Mesothelial cell of epicardium (in vitro differentiated cells): Measurements from ENCODE around the gene CRACDL. TPM values are rescaled to one million over a fixed set of nuclear protein-coding genes. Genes with fewer than 3 reads are reported as not detected.

Experiments
- DNase-seq, 2 experiments: peaks; one replicate each; pipeline ENCODE4 v3.0.0; 2021; ENCODE audit warnings: low spot score in 2 of 2; ENCODE audit not compliant: unreplicated experiment in 2 of 2
- H3K27ac Mint-ChIP-seq: 2 replicates; pipeline ENCODE4 v1.8.0; 2021; ENCODE audit warnings: mixed read lengths
- H3K27me3 Mint-ChIP-seq: 2 replicates; pipeline ENCODE4 v1.8.0; 2021; ENCODE audit warnings: low read depth, mixed read lengths
- H3K36me3 Mint-ChIP-seq: 2 replicates; pipeline ENCODE4 v1.8.0; 2021; ENCODE audit warnings: mixed read lengths
- H3K4me1 Mint-ChIP-seq: 2 replicates; pipeline ENCODE4 v1.8.0; 2021; ENCODE audit warnings: mixed read lengths
- H3K4me3 Mint-ChIP-seq: 2 replicates; pipeline ENCODE4 v1.8.0; 2021; ENCODE audit warnings: mild to moderate bottlenecking, moderate library complexity, mixed read lengths
- H3K9me3 Mint-ChIP-seq: 2 replicates; pipeline ENCODE4 v1.8.0; 2021; ENCODE audit warnings: mixed read lengths
- total RNA-seq: library from RNA; stranded (reverse); gene quantifications from 3 replicates; pipeline ENCODE4 v1.2.1, GENCODE V29; 2021
- TF ChIP-seq, protein P1 (sequence below): fragments of 200-600 bp; sonication (generic); IDR thresholded peaks from one replicate; pipeline ENCODE4 v1.5.0; 2021; ENCODE audit warnings: antibody characterized with exemption; ENCODE audit not compliant: unreplicated experiment

Gene CRACDL
- total RNA-seq: 1.1 to 1.7 TPM (median 1.7 TPM) in 3 replicates

GRCh38 chr2:98935777-98936352 lies at the start of gene CRACDL:
Gene CRACDL (minus strand): TSS chr2:98936225. CDS start chr2:98846800, 89,425 bp downstream.
- Mint-ChIP-seq H3K9me3 (no peaks in the 10 kb centered on the region), H3K36me3 (no peaks in the 10 kb centered on the region), H3K4me3 (peak within 1 kb of the TSS; percentile 59), H3K27ac (no peak within 1 kb of the TSS), H3K27me3 (peaks cover 85% of the 10 kb centered on the region), H3K4me1 (peaks cover 6% of the 10 kb centered on the region)
- TF ChIP-seq, protein P1, sequence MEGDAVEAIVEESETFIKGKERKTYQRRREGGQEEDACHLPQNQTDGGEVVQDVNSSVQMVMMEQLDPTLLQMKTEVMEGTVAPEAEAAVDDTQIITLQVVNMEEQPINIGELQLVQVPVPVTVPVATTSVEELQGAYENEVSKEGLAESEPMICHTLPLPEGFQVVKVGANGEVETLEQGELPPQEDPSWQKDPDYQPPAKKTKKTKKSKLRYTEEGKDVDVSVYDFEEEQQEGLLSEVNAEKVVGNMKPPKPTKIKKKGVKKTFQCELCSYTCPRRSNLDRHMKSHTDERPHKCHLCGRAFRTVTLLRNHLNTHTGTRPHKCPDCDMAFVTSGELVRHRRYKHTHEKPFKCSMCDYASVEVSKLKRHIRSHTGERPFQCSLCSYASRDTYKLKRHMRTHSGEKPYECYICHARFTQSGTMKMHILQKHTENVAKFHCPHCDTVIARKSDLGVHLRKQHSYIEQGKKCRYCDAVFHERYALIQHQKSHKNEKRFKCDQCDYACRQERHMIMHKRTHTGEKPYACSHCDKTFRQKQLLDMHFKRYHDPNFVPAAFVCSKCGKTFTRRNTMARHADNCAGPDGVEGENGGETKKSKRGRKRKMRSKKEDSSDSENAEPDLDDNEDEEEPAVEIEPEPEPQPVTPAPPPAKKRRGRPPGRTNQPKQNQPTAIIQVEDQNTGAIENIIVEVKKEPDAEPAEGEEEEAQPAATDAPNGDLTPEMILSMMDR: no peak
- no peak for DNase-seq

- Mint-ChIP-seq H3K4me3 (no peak overlapping the region), H3K4me1 (no peaks in the 10 kb centered on the region), H3K36me3 (no peaks in the 10 kb centered on the region), H3K27me3 (no peaks in the 10 kb centered on the region), H3K27ac (no peak overlapping the region), H3K9me3 (peaks cover 68% of the 10 kb centered on the region)
- DNase-seq: no peak
- TF ChIP-seq, protein P1: no peak
Observed at GRCh38 chr2:98975611-98976010, 39.6 kb upstream of the CRACDL start.

DNA sequence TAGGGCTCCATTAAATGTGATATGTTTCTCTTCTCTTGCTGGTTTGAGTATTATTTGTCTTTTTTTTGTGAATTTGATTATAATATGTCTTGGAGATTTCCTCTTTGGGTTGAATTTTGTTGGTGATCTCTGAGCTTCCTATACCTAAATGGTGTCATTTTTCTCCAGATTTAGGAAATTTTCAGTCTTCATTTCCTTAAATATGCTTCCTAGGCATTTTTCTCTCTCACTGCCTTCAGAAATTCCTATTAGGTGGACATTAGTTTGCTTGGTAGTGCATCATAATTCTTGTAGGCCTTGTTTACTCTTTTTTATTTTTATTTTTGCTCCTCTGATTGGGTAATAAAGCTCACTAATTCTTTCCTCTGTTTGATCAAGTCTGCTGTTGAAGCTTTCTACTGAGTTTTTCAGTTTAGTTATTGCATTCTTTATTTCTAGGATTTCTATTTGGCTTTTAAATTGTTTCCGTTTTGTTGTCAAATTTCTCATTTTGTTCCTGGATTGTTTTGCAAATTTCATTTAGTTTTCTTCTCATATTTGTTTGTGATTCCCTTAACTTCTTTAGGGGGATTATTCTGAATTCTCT lies 36.6 kb upstream of the CRACDL start:
- H3K27me3 Mint-ChIP-seq: no peaks in the 10 kb centered on the region
- no peak overlapping the region for H3K27ac Mint-ChIP-seq
- DNase-seq: no peak
- no peak overlapping the region for H3K4me3 Mint-ChIP-seq
- H3K9me3 Mint-ChIP-seq: peaks cover 76% of the 10 kb centered on the region
- TF ChIP-seq, protein P1: no peak
- no peaks in the 10 kb centered on the region for H3K36me3 Mint-ChIP-seq
- H3K4me1 Mint-ChIP-seq: no peaks in the 10 kb centered on the region

GRCh38 chr2:98959810-98960507 lies 23.9 kb upstream of the CRACDL start:
- no peaks in the 10 kb centered on the region for H3K36me3 Mint-ChIP-seq
- DNase-seq: no peak
- peaks cover 30% of the 10 kb centered on the region for H3K9me3 Mint-ChIP-seq
- H3K4me1 Mint-ChIP-seq: no peaks in the 10 kb centered on the region
- peaks cover 30% of the 10 kb centered on the region for H3K27me3 Mint-ChIP-seq
- TF ChIP-seq, protein P1: no peak
- H3K27ac Mint-ChIP-seq: no peak overlapping the region
- H3K4me3 Mint-ChIP-seq: no peak overlapping the region

DNA sequence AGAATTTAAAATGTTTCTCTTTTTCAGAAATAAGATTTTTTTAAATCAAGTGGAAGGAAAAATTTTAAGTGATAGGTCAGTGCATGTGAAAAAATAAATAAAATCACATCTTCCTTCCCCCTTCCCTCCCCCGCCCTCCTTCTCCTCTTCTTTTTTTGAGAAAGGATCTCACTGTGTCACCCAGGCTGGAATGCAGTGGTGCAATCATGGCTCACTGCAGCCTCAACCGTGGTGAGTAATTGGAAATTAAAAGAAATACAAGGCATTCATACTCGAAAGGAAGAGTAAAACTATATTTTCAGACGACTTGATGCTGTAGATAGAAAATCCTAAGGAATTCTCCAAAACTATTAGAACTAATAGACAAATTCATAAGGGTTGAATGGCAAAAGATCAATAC lies 16.9 kb upstream of the CRACDL start:
- no peak for DNase-seq
- H3K27me3 Mint-ChIP-seq: peaks cover 46% of the 10 kb centered on the region
- no peaks in the 10 kb centered on the region for H3K36me3 Mint-ChIP-seq

More for the DNA sequence above, 16.9 kb upstream of the CRACDL start:
- TF ChIP-seq, protein P1: no peak
- Mint-ChIP-seq H3K27ac (no peak overlapping the region), H3K4me3 (no peak overlapping the region), H3K9me3 (no peaks in the 10 kb centered on the region), H3K4me1 (peaks cover 4% of the 10 kb centered on the region)
